HTERT RPE-1 (cell line): ENCODE data around the gene AGXT2.
"Not testable (repeated sequence)": the region's sequence is repeated elsewhere in the genome, so short reads cannot be mapped to it uniquely, and the experiment has no call there.

Experiments used
- in situ Hi-C: fragments of 300-500 bp; cut with MboI; formaldehyde crosslinking; loops from 4 replicates; pipeline ENCODE4 v1.14.3; 2020; ENCODE audit warnings: low sequenced_read_pairs

The AGXT2 gene

GRCh38 chr5:34976347-34976746 lies 71.4 kb downstream of the AGXT2 start:
- in situ Hi-C loops = no loop called here

DNA sequence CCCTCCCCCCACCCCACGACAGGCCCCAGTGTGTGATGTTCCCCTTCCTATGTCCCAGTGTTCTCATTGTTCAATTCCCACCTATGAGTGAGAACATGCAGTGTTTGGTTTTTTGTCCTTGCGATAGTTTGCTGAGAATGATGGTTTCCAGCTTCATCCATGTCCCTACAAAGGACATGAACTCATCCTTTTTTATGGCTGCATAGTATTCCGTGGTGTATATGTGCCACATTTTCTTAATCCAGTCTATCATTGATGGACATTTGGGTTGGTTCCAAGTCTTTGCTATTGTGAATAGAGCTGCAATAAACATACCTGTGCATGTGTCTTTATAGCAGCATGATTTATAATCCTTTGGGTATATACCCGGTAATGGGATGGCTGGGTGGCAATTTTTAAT lies 76.1 kb downstream of the AGXT2 start:
- in situ Hi-C loops = not testable (repeated sequence)

DNA sequence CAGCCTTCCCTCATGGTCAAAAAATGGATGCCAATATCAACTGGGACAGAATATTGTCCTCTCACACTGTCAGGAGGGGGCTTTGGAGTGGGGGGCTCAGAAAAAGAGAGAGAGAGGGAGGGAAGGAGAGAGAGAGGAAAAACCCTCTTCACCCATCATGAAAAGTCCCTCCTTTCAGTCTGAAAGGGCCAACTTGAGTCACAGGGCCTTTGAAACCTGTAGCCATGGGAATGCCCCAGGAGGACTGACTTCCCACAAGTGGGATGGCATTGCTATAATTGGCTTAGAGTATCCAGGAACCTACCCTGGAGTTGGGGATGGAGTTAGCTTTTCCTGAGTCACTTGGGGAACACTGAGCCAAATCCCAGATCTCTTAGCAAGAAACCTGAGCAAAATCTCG lies 77.2 kb downstream of the AGXT2 start:
- in situ Hi-C loops = no loop called here

- in situ Hi-C loops = no loop called here
Observed at GRCh38 chr5:34968258-34968657, 79.5 kb downstream of the AGXT2 start.

DNA sequence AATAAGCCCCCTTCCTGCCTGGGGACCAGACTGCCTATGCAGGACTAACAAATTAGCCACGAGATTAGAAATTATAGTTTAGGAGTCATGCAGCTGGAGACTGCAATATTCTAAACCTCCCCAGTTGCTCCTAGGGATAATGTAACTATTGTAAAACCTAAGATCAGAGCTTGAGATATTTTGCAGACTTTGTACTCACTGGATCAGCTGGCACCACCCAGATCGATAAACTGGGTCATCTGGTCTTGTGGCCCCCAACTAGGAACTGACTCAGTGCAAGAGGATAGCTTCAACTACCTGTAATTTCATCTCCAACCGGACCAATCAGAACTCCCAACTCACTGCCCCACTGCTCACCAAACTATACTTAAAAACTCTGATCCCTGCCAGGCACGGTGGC lies 80.2 kb downstream of the AGXT2 start:
- in situ Hi-C loops = no loop called here

- in situ Hi-C loops = no loop called here
Observed at GRCh38 chr5:34959323-34959722, 88.4 kb downstream of the AGXT2 start.

DNA sequence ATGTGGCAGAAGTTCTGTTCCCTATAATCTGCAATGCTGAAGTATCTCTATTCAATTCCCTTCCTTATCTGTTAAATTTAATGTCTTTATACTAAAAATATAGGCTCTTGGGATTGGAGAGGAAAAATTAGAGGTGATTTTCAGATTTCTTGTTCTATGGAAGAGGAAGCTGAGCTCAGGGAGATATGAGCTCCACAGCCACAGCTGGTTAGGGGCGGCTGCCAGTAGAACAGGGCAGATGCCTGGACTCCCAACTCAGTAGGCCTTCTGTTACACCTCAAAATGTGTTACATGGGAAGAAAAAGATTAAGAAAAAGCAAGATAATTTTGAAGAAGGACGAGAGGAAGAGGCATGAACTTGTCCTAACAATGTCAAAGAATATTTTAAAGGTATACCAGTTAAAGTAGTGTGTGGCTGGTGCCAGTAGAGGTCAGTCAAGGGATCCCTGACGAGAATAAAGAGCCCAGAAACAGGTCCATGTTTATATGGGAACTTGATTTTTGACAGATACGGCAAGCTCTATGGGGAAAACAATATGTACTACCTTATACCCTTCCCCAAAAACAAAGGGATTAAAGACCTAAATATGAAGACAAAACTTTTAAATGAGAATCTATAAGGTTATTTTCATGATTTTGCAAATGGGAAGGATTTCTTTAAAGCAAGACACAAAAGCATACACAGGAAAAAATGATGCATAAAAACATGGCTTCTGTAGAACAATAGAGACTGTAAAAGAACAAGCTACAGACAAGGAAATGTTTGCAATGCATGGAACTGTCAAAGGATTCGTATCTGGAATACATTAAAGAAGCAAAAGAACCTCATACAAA lies 89.7 kb downstream of the AGXT2 start:
- in situ Hi-C loops = no loop called here

DNA sequence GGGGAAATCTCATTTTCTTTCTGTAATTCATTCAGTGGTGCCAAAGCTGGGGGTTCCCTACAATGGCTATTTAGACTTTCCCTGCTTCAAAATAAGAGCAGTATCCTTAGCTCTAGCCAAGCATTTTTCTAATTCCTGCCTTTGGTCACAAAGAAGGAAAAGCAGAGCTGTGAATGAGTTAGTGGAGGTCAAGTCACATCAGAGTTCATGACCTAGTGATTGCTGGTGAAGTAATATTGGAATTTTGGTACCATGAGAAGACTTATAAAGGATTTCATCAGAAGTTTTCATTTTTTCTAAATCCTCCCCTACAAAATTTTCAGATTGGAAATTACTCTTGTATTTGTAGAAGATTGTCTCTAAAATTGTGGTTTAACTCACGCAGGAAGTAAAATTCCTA lies 90.4 kb downstream of the AGXT2 start:
- in situ Hi-C loops = no loop called here
